Transverse colon (tissue), 4 donors: Measurements from ENCODE around the gene BMPR2.

Source experiments
- EP300 ChIP-seq: sonication (generic); formaldehyde crosslinking; IDR thresholded peaks from one replicate; pipeline ENCODE4 v1.6.1; 2017; ENCODE audit warnings: antibody characterized with exemption, low read depth
- POLR2A ChIP-seq: fragments of 450-650 bp; IDR thresholded peaks from one replicate; pipeline ENCODE4 v1.6.1; 2016; ENCODE audit warnings: antibody characterized with exemption, mild to moderate bottlenecking, moderate library complexity
- POLR2AphosphoS5 ChIP-seq, 3 donors: sonication (generic); formaldehyde crosslinking; IDR thresholded peaks; one replicate each; pipeline ENCODE4 v1.6.1; 2016; ENCODE audit warnings: antibody characterized with exemption in 3 of 3
- TF ChIP-seq, protein P1 (sequence below), 5 experiments: fragments of 200-600 bp in 3 of 5; fragments of 450-650 bp in 2 of 5; sonication (generic) in 3 of 5; IDR thresholded peaks; 1 replicate in 2 of 5; 2 replicates in 3 of 5; pipeline ENCODE4 v1.5.1; 2016 to 2017; ENCODE audit warnings: antibody characterized with exemption in 5 of 5, inconsistent platforms in 3 of 5, mild to moderate bottlenecking in 2 of 5, moderate library complexity in 1 of 5

GRCh38 chr2:202488671-202489070 lies 112.5 kb downstream of the BMPR2 start:
- TF ChIP-seq, protein P1, sequence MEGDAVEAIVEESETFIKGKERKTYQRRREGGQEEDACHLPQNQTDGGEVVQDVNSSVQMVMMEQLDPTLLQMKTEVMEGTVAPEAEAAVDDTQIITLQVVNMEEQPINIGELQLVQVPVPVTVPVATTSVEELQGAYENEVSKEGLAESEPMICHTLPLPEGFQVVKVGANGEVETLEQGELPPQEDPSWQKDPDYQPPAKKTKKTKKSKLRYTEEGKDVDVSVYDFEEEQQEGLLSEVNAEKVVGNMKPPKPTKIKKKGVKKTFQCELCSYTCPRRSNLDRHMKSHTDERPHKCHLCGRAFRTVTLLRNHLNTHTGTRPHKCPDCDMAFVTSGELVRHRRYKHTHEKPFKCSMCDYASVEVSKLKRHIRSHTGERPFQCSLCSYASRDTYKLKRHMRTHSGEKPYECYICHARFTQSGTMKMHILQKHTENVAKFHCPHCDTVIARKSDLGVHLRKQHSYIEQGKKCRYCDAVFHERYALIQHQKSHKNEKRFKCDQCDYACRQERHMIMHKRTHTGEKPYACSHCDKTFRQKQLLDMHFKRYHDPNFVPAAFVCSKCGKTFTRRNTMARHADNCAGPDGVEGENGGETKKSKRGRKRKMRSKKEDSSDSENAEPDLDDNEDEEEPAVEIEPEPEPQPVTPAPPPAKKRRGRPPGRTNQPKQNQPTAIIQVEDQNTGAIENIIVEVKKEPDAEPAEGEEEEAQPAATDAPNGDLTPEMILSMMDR (IDR thresholded peaks at IDR 0.05), result no peak
- TF ChIP-seq POLR2AphosphoS5 (IDR thresholded peaks at IDR 0.05), result no peak
- TF ChIP-seq POLR2A, result no peak
- no peak for TF ChIP-seq EP300
